HEK293 (cell line): Measurements from ENCODE around the gene C11orf58.

ENCODE experiments used
- CTCF ChIA-PET: fragments of 350-600 bp; formaldehyde crosslinking; extraction: SDS; loops from one replicate; lab custom pipeline; 2021; ENCODE audit warnings: antibody characterized with exemption; lab: Yijun Ruan, JAX
- POLR2A ChIA-PET: fragments of 300-600 bp; formaldehyde crosslinking; extraction: SDS; loops from one replicate; lab custom pipeline; 2020; ENCODE audit warnings: antibody characterized with exemption, inconsistent platforms; lab: Yijun Ruan, JAX
- H3K27ac ChIP-seq: fragments of 200-500 bp; sonication (Bioruptor generic); 2 replicates; pipeline ENCODE4 v1.5.1; 2014; ENCODE audit warnings: low read depth, low read length, control low read depth, inconsistent platforms; ENCODE audit errors: extremely low read depth
- H3K36me3 ChIP-seq, 2 experiments: fragments of 200-500 bp in 1 of 2; sonication (Bioruptor generic) in 1 of 2; 1 replicate in 1 of 2; 2 replicates in 1 of 2; pipeline ENCODE4 v1.5.1; 2014 to 2017; ENCODE audit warnings: inconsistent platforms in 2 of 2, low read length in 2 of 2; ENCODE audit not compliant: control insufficient read depth in 2 of 2, insufficient read depth in 1 of 2
- H3K4me1 ChIP-seq: fragments of 200-500 bp; sonication (Bioruptor generic); 2 replicates; pipeline ENCODE4 v1.5.1; 2014; ENCODE audit warnings: mild to moderate bottlenecking, low read length, inconsistent platforms; ENCODE audit not compliant: control insufficient read depth, insufficient read depth
- H3K4me3 ChIP-seq: 2 replicates; pipeline ENCODE4 v1.5.1; 2011; ENCODE audit warnings: low read depth, mild to moderate bottlenecking, control low read depth, low read length, moderate library complexity
- H3K9me3 ChIP-seq: fragments of 200-500 bp; sonication (Bioruptor generic); 2 replicates; pipeline ENCODE4 v1.5.1; 2014; ENCODE audit warnings: low read depth, low read length, inconsistent platforms; ENCODE audit not compliant: control insufficient read depth, insufficient read depth
- YY1 ChIP-seq: fragments of 450-650 bp; formaldehyde crosslinking; IDR thresholded peaks from 2 replicates; pipeline ENCODE4 v1.5.1; 2018; ENCODE audit warnings: missing biosample characterization, missing genetic modification characterization
- ZBTB8A ChIP-seq: fragments of 450-650 bp; formaldehyde crosslinking; IDR thresholded peaks from 2 replicates; pipeline ENCODE4 v1.5.1; 2016; ENCODE audit warnings: missing biosample characterization, missing genetic modification characterization
- ZFP69B ChIP-seq: fragments of 450-650 bp; formaldehyde crosslinking; IDR thresholded peaks from 2 replicates; pipeline ENCODE4 v1.5.1; 2016; ENCODE audit warnings: missing biosample characterization, missing genetic modification characterization
- ZNF121 ChIP-seq: fragments of 450-650 bp; formaldehyde crosslinking; IDR thresholded peaks from 2 replicates; pipeline ENCODE4 v1.5.1; 2016; ENCODE audit warnings: missing biosample characterization, missing genetic modification characterization
- ZNF2 ChIP-seq: fragments of 450-650 bp; formaldehyde crosslinking; IDR thresholded peaks from 2 replicates; pipeline ENCODE4 v1.5.1; 2016; ENCODE audit warnings: missing biosample characterization, missing genetic modification characterization
- ZNF211 ChIP-seq: fragments of 450-650 bp; formaldehyde crosslinking; IDR thresholded peaks from 2 replicates; pipeline ENCODE4 v1.5.1; 2016; ENCODE audit warnings: low read depth, missing biosample characterization, missing genetic modification characterization
- ZNF350 ChIP-seq: fragments of 450-650 bp; formaldehyde crosslinking; IDR thresholded peaks from 2 replicates; pipeline ENCODE4 v1.5.0; 2017; ENCODE audit warnings: missing biosample characterization, mild to moderate bottlenecking, missing genetic modification characterization
- ZNF510 ChIP-seq: fragments of 450-650 bp; formaldehyde crosslinking; IDR thresholded peaks from 2 replicates; pipeline ENCODE4 v1.5.1; 2018; ENCODE audit warnings: mild to moderate bottlenecking, missing genetic modification characterization, missing biosample characterization; ENCODE audit not compliant: insufficient replicate concordance
- ZNF521 ChIP-seq: fragments of 450-650 bp; formaldehyde crosslinking; IDR thresholded peaks from 2 replicates; pipeline ENCODE4 v1.5.1; 2017; ENCODE audit warnings: missing biosample characterization, mild to moderate bottlenecking, missing genetic modification characterization
- ZNF623 ChIP-seq: fragments of 450-650 bp; formaldehyde crosslinking; IDR thresholded peaks from 2 replicates; pipeline ENCODE4 v1.5.1; 2016; ENCODE audit warnings: missing biosample characterization, missing genetic modification characterization
- ZNF626 ChIP-seq: fragments of 450-650 bp; sonication (Bioruptor Pico); formaldehyde crosslinking; IDR thresholded peaks from 2 replicates; pipeline ENCODE4 v1.5.1; 2018; ENCODE audit warnings: missing biosample characterization, missing genetic modification characterization, inconsistent platforms
- ZNF660 ChIP-seq: fragments of 450-650 bp; IDR thresholded peaks from 2 replicates; pipeline ENCODE4 v1.5.1; 2018; ENCODE audit warnings: missing biosample characterization, mild to moderate bottlenecking, missing genetic modification characterization
- ZNF791 ChIP-seq: fragments of 450-650 bp; formaldehyde crosslinking; IDR thresholded peaks from 2 replicates; pipeline ENCODE4 v1.5.1; 2016; ENCODE audit warnings: missing biosample characterization, missing genetic modification characterization
- ZSCAN16 ChIP-seq: fragments of 450-650 bp; formaldehyde crosslinking; IDR thresholded peaks from 2 replicates; pipeline ENCODE4 v1.5.1; 2016; ENCODE audit warnings: missing biosample characterization, missing genetic modification characterization
- TF ChIP-seq, protein P1 (sequence below): fragments of 450-650 bp; formaldehyde crosslinking; IDR thresholded peaks from 2 replicates; pipeline ENCODE4 v1.5.1; 2016; ENCODE audit warnings: missing biosample characterization, missing genetic modification characterization
- TF ChIP-seq, protein P2 (sequence below): IDR thresholded peaks from 2 replicates; pipeline ENCODE4 v1.6.1; 2011; ENCODE audit warnings: mild to moderate bottlenecking, low read depth, low read length, borderline replicate concordance
- TF ChIP-seq, protein P3 (sequence below): fragments of 450-650 bp; formaldehyde crosslinking; IDR thresholded peaks from 2 replicates; pipeline ENCODE4 v1.5.1; 2016; ENCODE audit warnings: missing biosample characterization, missing genetic modification characterization
- TF ChIP-seq, protein P4 (sequence below): fragments of 450-650 bp; formaldehyde crosslinking; IDR thresholded peaks from 2 replicates; pipeline ENCODE4 v1.5.1; 2016; ENCODE audit warnings: missing biosample characterization, missing genetic modification characterization

C11orf58 gene

DNA sequence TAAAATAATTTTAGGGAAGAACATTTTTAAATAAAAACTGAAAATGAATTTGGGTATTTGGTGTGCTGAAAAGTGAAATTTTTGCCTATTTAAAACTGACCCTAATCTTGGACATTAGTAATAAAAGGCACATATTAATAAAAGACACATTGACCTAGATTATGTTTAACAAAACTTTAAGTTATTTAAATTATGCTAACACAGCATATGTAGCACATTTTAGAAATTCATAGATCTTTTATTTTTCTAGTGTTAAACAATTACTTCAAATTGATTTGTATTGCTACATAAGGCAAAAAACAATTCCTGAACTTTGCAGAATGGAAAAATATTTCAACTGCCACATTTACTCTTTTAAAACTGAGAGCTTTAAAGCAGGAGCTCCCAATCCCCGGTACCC, 10.6 kb downstream of the C11orf58 start:
- ChIA-PET POLR2A (interaction anchor here (1.1 kb wide), 1 partner anchor 8 kb away, joined by 5 read pairs; no protein-coding TSS in a partner anchor), CTCF (interaction anchor here (0.6 to 0.8 kb wide), 2 partner anchors 1092 to 1141 kb away, joined by 3 read pairs; no protein-coding TSS in a partner anchor)
- Histone ChIP-seq H3K4me1 (no peaks in the 10 kb centered on the region), H3K9me3 (no peaks in the 10 kb centered on the region), H3K36me3 (peaks cover 30 to 100% of the 10 kb centered on the region in 2 experiments), H3K4me3 (no peak overlapping the region), H3K27ac (no peak overlapping the region)
- TF ChIP-seq, protein P1, sequence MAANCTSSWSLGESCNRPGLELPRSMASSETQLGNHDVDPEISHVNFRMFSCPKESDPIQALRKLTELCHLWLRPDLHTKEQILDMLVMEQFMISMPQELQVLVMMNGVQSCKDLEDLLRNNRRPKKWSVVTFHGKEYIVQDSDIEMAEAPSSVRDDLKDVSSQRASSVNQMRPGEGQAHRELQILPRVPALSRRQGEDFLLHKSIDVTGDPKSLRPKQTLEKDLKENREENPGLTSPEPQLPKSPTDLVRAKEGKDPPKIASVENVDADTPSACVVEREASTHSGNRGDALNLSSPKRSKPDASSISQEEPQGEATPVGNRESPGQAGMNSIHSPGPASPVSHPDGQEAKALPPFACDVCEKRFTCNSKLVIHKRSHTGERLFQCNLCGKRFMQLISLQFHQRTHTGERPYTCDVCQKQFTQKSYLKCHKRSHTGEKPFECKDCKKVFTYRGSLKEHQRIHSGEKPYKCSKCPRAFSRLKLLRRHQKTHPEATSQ (tag by site-specific recombination): no peak
- no peak for TF ChIP-seq ZNF791 (tag by site-specific recombination)
- no peak for TF ChIP-seq ZNF623 (tag by site-specific recombination)

DNA sequence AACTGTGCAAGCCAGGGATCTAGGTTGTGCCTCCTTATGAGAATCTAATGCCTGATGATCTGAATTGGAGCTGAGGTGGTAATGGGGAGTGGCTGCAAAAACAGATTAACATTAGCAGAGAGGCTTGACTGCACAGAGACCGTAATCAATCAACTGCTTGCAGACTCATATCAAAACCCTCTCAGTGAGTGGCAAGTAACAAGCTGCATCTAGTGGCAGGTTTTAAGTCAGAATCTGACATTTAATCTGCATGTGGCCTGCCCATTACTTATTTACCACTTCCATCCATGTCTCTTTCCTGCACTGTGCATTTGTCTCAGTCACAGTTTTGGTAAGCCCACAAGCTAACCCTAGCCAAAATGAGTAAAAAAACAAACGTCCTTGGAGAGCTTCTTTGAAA, 11.2 kb downstream of the C11orf58 start:
- H3K27ac ChIP-seq: no peak overlapping the region
- no peaks in the 10 kb centered on the region for H3K9me3 ChIP-seq
- peaks cover 34 to 99% of the 10 kb centered on the region in 2 experiments for H3K36me3 ChIP-seq
- no peaks in the 10 kb centered on the region for H3K4me1 ChIP-seq
- TF ChIP-seq ZFP69B: no peak
- no peak for TF ChIP-seq ZNF350 (tag by site-specific recombination)
- TF ChIP-seq, protein P2, sequence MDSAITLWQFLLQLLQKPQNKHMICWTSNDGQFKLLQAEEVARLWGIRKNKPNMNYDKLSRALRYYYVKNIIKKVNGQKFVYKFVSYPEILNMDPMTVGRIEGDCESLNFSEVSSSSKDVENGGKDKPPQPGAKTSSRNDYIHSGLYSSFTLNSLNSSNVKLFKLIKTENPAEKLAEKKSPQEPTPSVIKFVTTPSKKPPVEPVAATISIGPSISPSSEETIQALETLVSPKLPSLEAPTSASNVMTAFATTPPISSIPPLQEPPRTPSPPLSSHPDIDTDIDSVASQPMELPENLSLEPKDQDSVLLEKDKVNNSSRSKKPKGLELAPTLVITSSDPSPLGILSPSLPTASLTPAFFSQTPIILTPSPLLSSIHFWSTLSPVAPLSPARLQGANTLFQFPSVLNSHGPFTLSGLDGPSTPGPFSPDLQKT: no peak
- no peak for TF ChIP-seq YY1 (tag by site-specific recombination)
- no peak for TF ChIP-seq ZNF510
- TF ChIP-seq, protein P3, sequence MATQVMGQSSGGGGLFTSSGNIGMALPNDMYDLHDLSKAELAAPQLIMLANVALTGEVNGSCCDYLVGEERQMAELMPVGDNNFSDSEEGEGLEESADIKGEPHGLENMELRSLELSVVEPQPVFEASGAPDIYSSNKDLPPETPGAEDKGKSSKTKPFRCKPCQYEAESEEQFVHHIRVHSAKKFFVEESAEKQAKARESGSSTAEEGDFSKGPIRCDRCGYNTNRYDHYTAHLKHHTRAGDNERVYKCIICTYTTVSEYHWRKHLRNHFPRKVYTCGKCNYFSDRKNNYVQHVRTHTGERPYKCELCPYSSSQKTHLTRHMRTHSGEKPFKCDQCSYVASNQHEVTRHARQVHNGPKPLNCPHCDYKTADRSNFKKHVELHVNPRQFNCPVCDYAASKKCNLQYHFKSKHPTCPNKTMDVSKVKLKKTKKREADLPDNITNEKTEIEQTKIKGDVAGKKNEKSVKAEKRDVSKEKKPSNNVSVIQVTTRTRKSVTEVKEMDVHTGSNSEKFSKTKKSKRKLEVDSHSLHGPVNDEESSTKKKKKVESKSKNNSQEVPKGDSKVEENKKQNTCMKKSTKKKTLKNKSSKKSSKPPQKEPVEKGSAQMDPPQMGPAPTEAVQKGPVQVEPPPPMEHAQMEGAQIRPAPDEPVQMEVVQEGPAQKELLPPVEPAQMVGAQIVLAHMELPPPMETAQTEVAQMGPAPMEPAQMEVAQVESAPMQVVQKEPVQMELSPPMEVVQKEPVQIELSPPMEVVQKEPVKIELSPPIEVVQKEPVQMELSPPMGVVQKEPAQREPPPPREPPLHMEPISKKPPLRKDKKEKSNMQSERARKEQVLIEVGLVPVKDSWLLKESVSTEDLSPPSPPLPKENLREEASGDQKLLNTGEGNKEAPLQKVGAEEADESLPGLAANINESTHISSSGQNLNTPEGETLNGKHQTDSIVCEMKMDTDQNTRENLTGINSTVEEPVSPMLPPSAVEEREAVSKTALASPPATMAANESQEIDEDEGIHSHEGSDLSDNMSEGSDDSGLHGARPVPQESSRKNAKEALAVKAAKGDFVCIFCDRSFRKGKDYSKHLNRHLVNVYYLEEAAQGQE: no peak
- TF ChIP-seq ZNF121 (tag by site-specific recombination): no peak
- TF ChIP-seq ZNF626: no peak
- TF ChIP-seq ZNF2 (tag by site-specific recombination): no peak
- no peak for TF ChIP-seq ZNF791 (tag by site-specific recombination)
- no peak for TF ChIP-seq ZNF660
- no peak for TF ChIP-seq ZBTB8A
- TF ChIP-seq ZNF211: no peak
- TF ChIP-seq, protein P4, sequence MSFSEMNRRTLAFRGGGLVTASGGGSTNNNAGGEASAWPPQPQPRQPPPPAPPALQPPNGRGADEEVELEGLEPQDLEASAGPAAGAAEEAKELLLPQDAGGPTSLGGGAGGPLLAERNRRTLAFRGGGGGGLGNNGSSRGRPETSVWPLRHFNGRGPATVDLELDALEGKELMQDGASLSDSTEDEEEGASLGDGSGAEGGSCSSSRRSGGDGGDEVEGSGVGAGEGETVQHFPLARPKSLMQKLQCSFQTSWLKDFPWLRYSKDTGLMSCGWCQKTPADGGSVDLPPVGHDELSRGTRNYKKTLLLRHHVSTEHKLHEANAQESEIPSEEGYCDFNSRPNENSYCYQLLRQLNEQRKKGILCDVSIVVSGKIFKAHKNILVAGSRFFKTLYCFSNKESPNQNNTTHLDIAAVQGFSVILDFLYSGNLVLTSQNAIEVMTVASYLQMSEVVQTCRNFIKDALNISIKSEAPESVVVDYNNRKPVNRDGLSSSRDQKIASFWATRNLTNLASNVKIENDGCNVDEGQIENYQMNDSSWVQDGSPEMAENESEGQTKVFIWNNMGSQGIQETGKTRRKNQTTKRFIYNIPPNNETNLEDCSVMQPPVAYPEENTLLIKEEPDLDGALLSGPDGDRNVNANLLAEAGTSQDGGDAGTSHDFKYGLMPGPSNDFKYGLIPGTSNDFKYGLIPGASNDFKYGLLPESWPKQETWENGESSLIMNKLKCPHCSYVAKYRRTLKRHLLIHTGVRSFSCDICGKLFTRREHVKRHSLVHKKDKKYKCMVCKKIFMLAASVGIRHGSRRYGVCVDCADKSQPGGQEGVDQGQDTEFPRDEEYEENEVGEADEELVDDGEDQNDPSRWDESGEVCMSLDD (tag by site-specific recombination): no peak
- no peak for TF ChIP-seq ZSCAN16 (tag by site-specific recombination)
- TF ChIP-seq ZNF521 (tag by site-specific recombination): no peak
- ChIA-PET POLR2A (interaction anchor here (0.6 to 1.1 kb wide), 3 partner anchors 9 to 260 kb away, joined by 3 to 5 read pairs (median 3); no protein-coding TSS in a partner anchor), CTCF (no interaction called here)
- no peak overlapping the region for H3K4me3 ChIP-seq
